Vagina (tissue), 2 donors: ENCODE results near the gene ENKD1.

ENCODE experiments used
- CTCF ChIP-seq, 3 experiments: fragments of 450-650 bp in 2 of 3; fragments of 200-600 bp in 1 of 3; sonication (generic) in 1 of 3; IDR thresholded peaks; one replicate each; pipeline ENCODE4 v1.5.1; 2017 to 2019; ENCODE audit warnings: antibody characterized with exemption in 3 of 3, mild to moderate bottlenecking in 2 of 3, moderate library complexity in 2 of 3
- POLR2AphosphoS5 ChIP-seq, 2 donors: sonication (generic); formaldehyde crosslinking; IDR thresholded peaks; one replicate each; pipeline ENCODE4 v1.9.0; 2017; ENCODE audit warnings: antibody characterized with exemption in 2 of 2, mild to moderate bottlenecking in 2 of 2, low read depth in 1 of 2; ENCODE audit not compliant: insufficient read depth in 1 of 2

DNA sequence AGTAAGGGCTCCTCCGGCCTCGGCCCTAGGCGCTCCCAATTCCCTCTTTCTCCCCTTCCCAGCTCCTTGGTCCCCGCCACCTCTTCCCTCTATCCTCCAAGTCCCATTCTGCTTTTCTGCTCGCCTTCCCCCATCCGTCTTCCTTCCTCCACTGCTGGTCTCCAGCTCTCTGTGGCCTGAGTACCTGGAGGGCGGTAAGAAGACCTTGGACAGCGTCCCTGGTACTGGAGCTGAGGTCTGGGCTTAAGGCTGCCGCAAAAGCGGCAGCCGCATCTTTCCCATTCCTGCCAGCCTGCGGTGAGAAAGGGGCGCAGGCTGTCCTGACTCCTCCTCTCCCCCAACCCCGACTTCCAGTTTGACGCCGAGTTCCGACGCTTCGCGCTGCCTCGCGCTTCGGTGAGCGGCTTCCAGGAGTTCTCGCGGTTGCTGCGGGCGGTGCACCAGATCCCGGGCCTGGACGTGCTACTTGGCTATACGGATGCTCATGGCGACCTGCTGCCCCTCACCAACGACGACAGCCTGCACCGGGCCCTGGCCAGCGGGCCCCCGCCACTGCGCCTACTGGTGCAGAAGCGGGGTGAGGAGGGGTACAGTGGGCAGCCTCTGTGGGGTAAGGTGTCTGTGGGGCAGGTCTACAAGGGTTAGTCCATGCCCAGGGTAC, 5.3 kb downstream of the ENKD1 start:
- TF ChIP-seq POLR2AphosphoS5 (IDR thresholded peaks at IDR 0.05; ENCODE audit: insufficient read depth in 1 of 2, low read depth in 1 of 2) (no peak), CTCF (IDR thresholded peaks at IDR 0.05) (no peak)
